Hepatocyte (in vitro differentiated cells): ENCODE data around the gene MPI. TPM values are rescaled to one million over a fixed set of nuclear protein-coding genes. Genes with fewer than 3 reads are reported as not detected.
"Not testable (repeated sequence)": the region's sequence is repeated elsewhere in the genome, so short reads cannot be mapped to it uniquely, and the experiment has no call there.

Experiments used
- DNase-seq: peaks from one replicate; pipeline ENCODE4 v3.0.0-alpha.2; 2016; ENCODE audit warnings: low spot score
- H2AFZ ChIP-seq: fragments of 200-600 bp; sonication (generic); 2 replicates; pipeline ENCODE4 v1.6.0; 2016; ENCODE audit warnings: antibody characterized with exemption, mild to moderate bottlenecking
- H3K27ac ChIP-seq: fragments of 200-600 bp; sonication (generic); 2 replicates; pipeline ENCODE4 v1.5.1; 2016; ENCODE audit warnings: mild to moderate bottlenecking
- H3K27me3 ChIP-seq: fragments of 200-600 bp; sonication (generic); 2 replicates; pipeline ENCODE4 v1.6.1; 2016
- H3K36me3 ChIP-seq: fragments of 200-600 bp; sonication (generic); replicated peaks from 2 replicates; pipeline ENCODE4 v1.5.1; 2016; ENCODE audit warnings: low read depth; ENCODE audit not compliant: insufficient read depth
- H3K4me1 ChIP-seq: fragments of 200-600 bp; sonication (generic); 2 replicates; pipeline ENCODE4 v1.5.1; 2016; ENCODE audit warnings: mild to moderate bottlenecking, moderate library complexity; ENCODE audit not compliant: insufficient read depth
- H3K4me2 ChIP-seq: fragments of 200-600 bp; sonication (generic); 2 replicates; pipeline ENCODE4 v1.6.0; 2016
- H3K4me3 ChIP-seq: fragments of 200-600 bp; sonication (generic); 2 replicates; pipeline ENCODE4 v1.5.1; 2016; ENCODE audit warnings: mild to moderate bottlenecking
- H3K79me2 ChIP-seq: fragments of 200-600 bp; sonication (generic); 2 replicates; pipeline ENCODE4 v1.6.0; 2017; ENCODE audit warnings: mild to moderate bottlenecking
- H3K9me2 ChIP-seq: fragments of 200-600 bp; sonication (generic); replicated peaks from 2 replicates; pipeline ENCODE4 v1.6.0; 2017; ENCODE audit warnings: mild to moderate bottlenecking; ENCODE audit not compliant: insufficient read depth
- H3K9me3 ChIP-seq: fragments of 200-600 bp; sonication (generic); 2 replicates; pipeline ENCODE4 v1.5.1; 2016; ENCODE audit warnings: low read depth, mild to moderate bottlenecking
- H4K20me1 ChIP-seq: fragments of 200-600 bp; sonication (generic); 2 replicates; pipeline ENCODE4 v1.6.0; 2016; ENCODE audit warnings: mild to moderate bottlenecking; ENCODE audit not compliant: insufficient read depth, poor library complexity, severe bottlenecking
- CTCF ChIP-seq: fragments of 200-600 bp; sonication (generic); IDR thresholded peaks from 2 replicates; pipeline ENCODE4 v1.5.1; 2016; ENCODE audit warnings: antibody characterized with exemption, mild to moderate bottlenecking; ENCODE audit not compliant: poor library complexity
- EZH2 ChIP-seq: fragments of 200-600 bp; sonication (generic); IDR thresholded peaks from 2 replicates; pipeline ENCODE4 v1.6.1; 2016; ENCODE audit warnings: antibody characterized with exemption, mild to moderate bottlenecking, borderline replicate concordance
- EZH2phosphoT487 ChIP-seq: fragments of 200-600 bp; sonication (generic); IDR thresholded peaks from one replicate; pipeline ENCODE4 v1.6.1; 2018; ENCODE audit warnings: antibody characterized with exemption, mild to moderate bottlenecking, low read depth, moderate library complexity; ENCODE audit not compliant: unreplicated experiment, severe bottlenecking
- WGBS: methylation state at CpG from one replicate; pipeline ENCODE4 v1.1.6; 2016; ENCODE audit warnings: low lambda C conversion rate; ENCODE audit errors: missing lambda C conversion rate; 5-methylcytosine and 5-hydroxymethylcytosine counted together
- polyA plus RNA-seq: library from polyadenylated mRNA; unstranded; fragments of >200 nt; fragmentation: Nextera tagmentation; extraction: Ambion mirVana; gene quantifications from 2 replicates; pipeline ENCODE4 v1.2.1, GENCODE V29; 2016
- total RNA-seq: library from RNA; depleted of rRNA; stranded (reverse); fragments of >200 nt; gene quantifications from 2 replicates; pipeline ENCODE4 v1.2.3, GENCODE V29; 2014

Gene MPI
- total and polyA plus RNA-seq, 2 experiments from 2014 or later: 32.8 to 41.1 TPM

- no peaks in the 10 kb centered on the region for H3K36me3 ChIP-seq
- whole genome bisulfite sequencing: 96% methylated on average over 8 of the region's 8 CpGs
- no peak overlapping the region for H3K4me3 ChIP-seq
- no peak overlapping the region for H2AFZ ChIP-seq
- H3K27me3 ChIP-seq: no peaks in the 10 kb centered on the region
- no peaks in the 10 kb centered on the region for H3K9me2 ChIP-seq
- H3K9me3 ChIP-seq: no peaks in the 10 kb centered on the region
- no peak for TF ChIP-seq EZH2
- no peak for TF ChIP-seq CTCF
- TF ChIP-seq EZH2phosphoT487: no peak
- no peak for DNase-seq
- no peaks in the 10 kb centered on the region for H4K20me1 ChIP-seq
- no peak overlapping the region for H3K4me2 ChIP-seq
- H3K79me2 ChIP-seq: peaks cover 2% of the 10 kb centered on the region
- H3K27ac ChIP-seq: no peak overlapping the region
- H3K4me1 ChIP-seq: no peaks in the 10 kb centered on the region
These were observed 30.6 kb downstream of the MPI start for GRCh38 chr15:74920456-74920855.

DNA sequence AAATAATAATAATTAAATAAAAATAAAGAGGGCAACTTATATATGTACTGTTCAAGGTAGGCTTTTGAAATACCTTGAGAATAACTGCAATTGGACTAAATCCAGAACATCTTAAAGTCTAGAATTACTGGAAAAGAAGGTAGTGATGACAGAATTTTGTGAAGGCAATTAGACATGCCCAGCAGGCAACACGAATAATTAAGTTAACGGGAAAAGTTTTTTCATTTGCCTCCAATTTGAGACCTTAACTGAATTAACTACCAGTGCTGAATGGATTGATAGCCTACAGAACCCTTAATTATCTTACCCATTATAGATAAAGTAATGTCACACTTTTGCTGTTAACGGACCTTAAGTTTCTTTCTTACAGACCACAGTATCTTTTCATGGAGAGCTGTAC lies 34.7 kb downstream of the MPI start:
- 94% methylated on average over 3 of the region's 3 CpGs for WGBS
- H3K27me3 ChIP-seq: no peaks in the 10 kb centered on the region
- peaks cover 13% of the 10 kb centered on the region for H3K79me2 ChIP-seq
- no peaks in the 10 kb centered on the region for H3K4me1 ChIP-seq
- TF ChIP-seq EZH2 (no peak), CTCF (no peak), EZH2phosphoT487 (no peak)
- H3K9me3 ChIP-seq: no peaks in the 10 kb centered on the region
- H3K4me3 ChIP-seq: no peak overlapping the region
- no peaks in the 10 kb centered on the region for H3K36me3 ChIP-seq
- H3K4me2 ChIP-seq: no peak overlapping the region
- no peak overlapping the region for H3K27ac ChIP-seq
- H4K20me1 ChIP-seq: peaks cover 10% of the 10 kb centered on the region
- no peak for DNase-seq
- H2AFZ ChIP-seq: no peak overlapping the region
- H3K9me2 ChIP-seq: no peaks in the 10 kb centered on the region

- no peak overlapping the region for H3K4me2 ChIP-seq
- no peaks in the 10 kb centered on the region for H3K4me1 ChIP-seq
- no peaks in the 10 kb centered on the region for H3K27me3 ChIP-seq
- H3K79me2 ChIP-seq: peaks cover 54% of the 10 kb centered on the region
- 71% methylated on average over 5 of the region's 5 CpGs for WGBS
- no peak overlapping the region for H2AFZ ChIP-seq
- TF ChIP-seq EZH2: no peak
- TF ChIP-seq CTCF: no peak
- TF ChIP-seq EZH2phosphoT487: no peak
- no peaks in the 10 kb centered on the region for H3K36me3 ChIP-seq
- H3K9me3 ChIP-seq: no peaks in the 10 kb centered on the region
- no peaks in the 10 kb centered on the region for H3K9me2 ChIP-seq
- peaks cover 38% of the 10 kb centered on the region for H4K20me1 ChIP-seq
- DNase-seq: no peak
- no peak overlapping the region for H3K4me3 ChIP-seq
- H3K27ac ChIP-seq: no peak overlapping the region
These were observed 38.9 kb downstream of the MPI start for GRCh38 chr15:74928771-74929198.

DNA sequence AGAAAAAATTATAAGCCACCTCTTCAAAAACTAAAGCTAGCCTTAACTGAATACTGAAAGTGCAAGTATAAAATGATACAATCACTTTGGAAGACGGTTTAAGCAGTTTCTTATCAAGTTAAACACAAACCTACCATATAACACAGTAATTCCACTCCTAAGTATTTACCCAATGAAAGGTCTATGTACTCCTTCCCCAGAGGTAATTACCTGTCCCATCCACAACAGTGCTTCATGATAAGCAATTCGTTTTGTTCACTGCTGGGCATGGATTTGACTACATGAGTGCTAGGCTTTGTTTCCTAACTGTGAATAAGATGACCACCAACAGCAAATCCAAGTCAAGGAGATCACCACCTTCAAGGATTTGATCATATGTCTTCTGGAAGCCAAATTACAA lies 43.7 kb downstream of the MPI start:
- no peak overlapping the region for H3K4me3 ChIP-seq
- H3K27me3 ChIP-seq: no peaks in the 10 kb centered on the region

DNA sequence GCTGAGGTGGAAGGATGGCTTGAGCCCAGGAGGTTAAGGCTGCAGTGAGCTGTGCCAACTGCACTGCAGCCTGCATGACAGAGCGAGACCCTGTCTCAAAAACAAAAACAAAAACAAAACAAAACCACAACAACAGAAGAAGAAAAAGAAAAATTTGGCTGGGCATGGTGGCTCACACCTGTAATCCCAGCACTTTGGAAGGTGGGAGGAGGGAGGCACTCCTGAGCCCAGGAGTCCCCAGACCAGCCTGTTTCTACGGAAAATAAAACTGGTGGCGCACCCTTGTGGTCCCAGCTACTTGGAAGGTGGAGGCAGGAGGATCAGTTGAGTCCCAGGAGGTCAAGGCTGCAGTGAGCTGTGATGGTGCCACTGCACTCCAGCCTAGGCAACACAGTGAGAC lies 45.4 kb downstream of the MPI start:
- H3K4me3 ChIP-seq, H3K27ac ChIP-seq: not testable (repeated sequence)
- WGBS: 87% methylated on average over 3 of the region's 3 CpGs

More for the DNA sequence above, 43.7 kb downstream of the MPI start:
- no peak for TF ChIP-seq EZH2
- TF ChIP-seq CTCF: no peak
- TF ChIP-seq EZH2phosphoT487: no peak
- Histone ChIP-seq H4K20me1 (peaks cover 46% of the 10 kb centered on the region), H3K4me1 (peaks cover 5% of the 10 kb centered on the region), H3K79me2 (peaks cover 79% of the 10 kb centered on the region), H3K27ac (no peak overlapping the region), H3K9me2 (no peaks in the 10 kb centered on the region), H3K9me3 (no peaks in the 10 kb centered on the region), H2AFZ (no peak overlapping the region), H3K4me2 (peak overlapping the region; percentile 52), H3K36me3 (no peaks in the 10 kb centered on the region)
- DNase-seq: no peak
- 49% methylated on average over 2 of the region's 2 CpGs for WGBS

More for the DNA sequence above, 45.4 kb downstream of the MPI start:
- H3K9me3 ChIP-seq, H2AFZ ChIP-seq, H3K27me3 ChIP-seq, H3K4me1 ChIP-seq, H3K9me2 ChIP-seq, H3K4me2 ChIP-seq, H3K36me3 ChIP-seq, DNase-seq: not testable (repeated sequence)
- peaks cover 40% of the 10 kb centered on the region for H4K20me1 ChIP-seq
- peaks cover 71% of the 10 kb centered on the region for H3K79me2 ChIP-seq
